ENCODE results near the gene GNAO1. TPM values are rescaled to one million over a fixed set of nuclear protein-coding genes. Genes with fewer than 3 reads are reported as not detected.

The GNAO1 gene
- total RNA-seq, 2 donors from 2014 or later, result 6.1 to 23.6 TPM

GRCh38 chr16:56329887-56330286 lies 138.6 kb downstream of the GNAO1 start:
- Histone ChIP-seq H3K36me3 (no peaks in the 10 kb centered on the region), H3K4me1 (replicated peaks) (no peaks in the 10 kb centered on the region), H3K27ac (no peak overlapping the region), H3K27me3 (replicated peaks; ENCODE audit: insufficient read depth) (no peaks in the 10 kb centered on the region), H3K4me3 (no peak overlapping the region), H3K9me3 (no peaks in the 10 kb centered on the region)
- WGBS, result 91% methylated on average over 9 of the region's 9 CpGs
- intact Hi-C loops (cut with DNase I), result no loop called here
- no peak for TF ChIP-seq POLR2AphosphoS5 (IDR thresholded peaks at IDR 0.05)
- TF ChIP-seq CTCF (IDR thresholded peaks at IDR 0.05), result no peak
- no peak for TF ChIP-seq POLR2A (IDR thresholded peaks at IDR 0.05)
- no peak for DNase-seq (ENCODE audit: low spot score)

- Histone ChIP-seq H3K27me3 (replicated peaks; ENCODE audit: insufficient read depth) (no peaks in the 10 kb centered on the region), H3K4me1 (replicated peaks) (no peaks in the 10 kb centered on the region), H3K36me3 (no peaks in the 10 kb centered on the region), H3K4me3 (no peak overlapping the region), H3K9me3 (no peaks in the 10 kb centered on the region), H3K27ac (no peak overlapping the region)
- WGBS, result 46% methylated on average over 4 of the region's 4 CpGs
- DNase-seq (ENCODE audit: low spot score), result no peak
- intact Hi-C loops (cut with DNase I), result no loop called here
- TF ChIP-seq POLR2AphosphoS5 (IDR thresholded peaks at IDR 0.05) (no peak), CTCF (IDR thresholded peaks at IDR 0.05) (no peak), POLR2A (IDR thresholded peaks at IDR 0.05) (no peak)
These were observed 139.2 kb downstream of the GNAO1 start for GRCh38 chr16:56330476-56330875.

GRCh38 chr16:56331399-56331798 lies 140.1 kb downstream of the GNAO1 start:
- DNase-seq (ENCODE audit: low spot score), result no peak
- H3K4me3 ChIP-seq, result no peak overlapping the region
- H3K27me3 ChIP-seq (replicated peaks; ENCODE audit: insufficient read depth), result no peaks in the 10 kb centered on the region
- 81% methylated on average over 11 of the region's 11 CpGs for WGBS
- H3K27ac ChIP-seq, result no peak overlapping the region
- H3K4me1 ChIP-seq (replicated peaks), result no peaks in the 10 kb centered on the region
- H3K9me3 ChIP-seq, result no peaks in the 10 kb centered on the region
- no peak for TF ChIP-seq POLR2A (IDR thresholded peaks at IDR 0.05)
- H3K36me3 ChIP-seq, result no peaks in the 10 kb centered on the region
- intact Hi-C loops (cut with DNase I), result no loop called here

GRCh38 chr16:56331915-56332314 lies 140.6 kb downstream of the GNAO1 start:
- Histone ChIP-seq H3K36me3 (no peaks in the 10 kb centered on the region), H3K9me3 (no peaks in the 10 kb centered on the region), H3K27me3 (replicated peaks; ENCODE audit: insufficient read depth) (no peaks in the 10 kb centered on the region), H3K27ac (no peak overlapping the region), H3K4me1 (replicated peaks) (no peaks in the 10 kb centered on the region), H3K4me3 (no peak overlapping the region)
- no peak for DNase-seq (ENCODE audit: low spot score)
- intact Hi-C loops (cut with DNase I), result loop anchor here (1.0 kb wide), 1 partner anchor 23 kb away; no protein-coding TSS in a partner anchor
- 91% methylated on average over 8 of the region's 8 CpGs for WGBS
- no peak for TF ChIP-seq POLR2A (IDR thresholded peaks at IDR 0.05)
- TF ChIP-seq POLR2AphosphoS5 (IDR thresholded peaks at IDR 0.05), result no peak
- no peak for TF ChIP-seq CTCF (IDR thresholded peaks at IDR 0.05)

- peak in 1 of 4 experiments; percentile 34 for TF ChIP-seq CTCF (IDR thresholded peaks at IDR 0.05)
- no peak for TF ChIP-seq POLR2AphosphoS5 (IDR thresholded peaks at IDR 0.05)
- no peak overlapping the region for H3K4me3 ChIP-seq
- H3K9me3 ChIP-seq, result no peaks in the 10 kb centered on the region
- intact Hi-C loops (cut with DNase I), result loop anchor here (1.0 kb wide), 1 partner anchor 23 kb away; no protein-coding TSS in a partner anchor
- H3K27me3 ChIP-seq (replicated peaks; ENCODE audit: insufficient read depth), result no peaks in the 10 kb centered on the region
- no peaks in the 10 kb centered on the region for H3K4me1 ChIP-seq (replicated peaks)
- WGBS, result 60% methylated on average over 16 of the region's 16 CpGs
- H3K36me3 ChIP-seq, result no peaks in the 10 kb centered on the region
- no peak overlapping the region for H3K27ac ChIP-seq
- no peak for DNase-seq (ENCODE audit: low spot score)
These were observed 141.3 kb downstream of the GNAO1 start for GRCh38 chr16:56332464-56333079.
